SU-DHL-6 (cell line): Measurements from ENCODE around the gene CCDC83.

ENCODE experiments used
- H2AFZ ChIP-seq: fragments of 200-600 bp; sonication (generic); 2 replicates; pipeline ENCODE4 v1.6.1; 2014; ENCODE audit warnings: low read depth, mild to moderate bottlenecking, moderate library complexity, mixed read lengths, antibody characterized with exemption, low read length; ENCODE audit not compliant: severe bottlenecking
- H3F3A ChIP-seq: fragments of 200-600 bp; shearing (Covaris generic); 2 replicates; pipeline ENCODE4 v1.6.0; 2016; ENCODE audit warnings: antibody characterized with exemption, mild to moderate bottlenecking; ENCODE audit not compliant: insufficient read depth
- H3K27ac ChIP-seq: fragments of 200-600 bp; sonication (generic); 2 replicates; pipeline ENCODE4 v1.5.1; 2016; ENCODE audit warnings: low read depth, mild to moderate bottlenecking, low read length, moderate library complexity, mixed read lengths
- H3K27me3 ChIP-seq: fragments of 200-600 bp; sonication (generic), shearing (Covaris generic); 2 replicates; pipeline ENCODE4 v1.6.0; 2014; ENCODE audit warnings: mild to moderate bottlenecking, low read length
- H3K36me3 ChIP-seq: fragments of 200-600 bp; sonication (generic); 2 replicates; pipeline ENCODE4 v1.6.1; 2014; ENCODE audit warnings: mild to moderate bottlenecking, low read length, mixed read lengths
- H3K4me2 ChIP-seq: fragments of 300-600, 200-600 bp; shearing (Covaris generic), sonication (generic); 2 replicates; pipeline ENCODE4 v1.6.0; 2014; ENCODE audit warnings: low read length, low read depth, mild to moderate bottlenecking; ENCODE audit not compliant: poor library complexity, severe bottlenecking
- H3K4me3 ChIP-seq: fragments of 200-600 bp; sonication (generic); 2 replicates; pipeline ENCODE4 v1.5.1; 2014; ENCODE audit warnings: antibody characterized with exemption, low read length, mild to moderate bottlenecking, mixed read lengths; ENCODE audit not compliant: insufficient read depth, poor library complexity, severe bottlenecking
- H3K79me2 ChIP-seq: fragments of 200-600 bp; sonication (generic); 2 replicates; pipeline ENCODE4 v1.6.1; 2014; ENCODE audit warnings: mild to moderate bottlenecking, low read length, moderate library complexity; ENCODE audit not compliant: insufficient read depth
- H3K9ac ChIP-seq: fragments of 200-600 bp; sonication (generic); 2 replicates; pipeline ENCODE4 v1.7.0; 2014; ENCODE audit warnings: mild to moderate bottlenecking, low read length
- H3K9me2 ChIP-seq: fragments of 200-600 bp; sonication (generic); replicated peaks from 2 replicates; pipeline ENCODE4 v1.6.1; 2014; ENCODE audit warnings: low read length; ENCODE audit not compliant: insufficient read depth
- H3K9me3 ChIP-seq: fragments of 200-600 bp; sonication (generic); 2 replicates; pipeline ENCODE4 v1.6.1; 2014; ENCODE audit warnings: low read length, mixed read lengths; ENCODE audit not compliant: insufficient read depth
- H4K20me1 ChIP-seq: fragments of 200-600 bp; sonication (generic); 2 replicates; pipeline ENCODE4 v1.6.1; 2014; ENCODE audit warnings: low read depth, mild to moderate bottlenecking, antibody characterized with exemption, low read length, moderate library complexity, mixed read lengths
- EZH2phosphoT487 ChIP-seq: fragments of 200-600 bp; sonication (generic), shearing (Covaris generic); conservative IDR thresholded peaks from 2 replicates; pipeline ENCODE4 v1.6.1; 2018; ENCODE audit warnings: mild to moderate bottlenecking, antibody characterized with exemption, low read length, moderate library complexity, mixed read lengths
- TF ChIP-seq, protein P1 (sequence below): fragments of 200-600 bp; sonication (generic); IDR thresholded peaks from one replicate; pipeline ENCODE4 v1.5.1; 2017; ENCODE audit warnings: antibody characterized with exemption, mild to moderate bottlenecking, low read length, moderate library complexity; ENCODE audit not compliant: insufficient read depth, poor library complexity, severe bottlenecking

CCDC83 gene

DNA sequence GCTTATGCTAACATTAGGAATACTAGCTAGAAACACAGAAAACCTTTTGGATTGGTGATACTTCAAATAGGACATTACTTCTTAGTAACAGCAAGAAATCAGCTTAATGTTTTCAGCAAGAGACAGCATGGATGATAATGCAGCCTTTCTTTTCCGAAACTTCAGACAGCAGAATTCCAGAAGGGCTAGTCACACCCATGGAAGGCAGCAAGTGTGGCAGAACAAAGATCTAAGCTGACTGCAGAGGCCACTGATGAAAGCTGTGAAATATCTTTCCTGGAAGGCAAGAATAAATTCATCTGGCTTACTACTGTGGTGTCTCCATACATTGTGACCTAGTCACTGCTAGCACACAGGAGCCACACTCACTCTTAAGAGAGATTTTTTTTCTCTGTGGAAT, 100.3 kb downstream of the CCDC83 start:
- peaks cover 44% of the 10 kb centered on the region for H3K36me3 ChIP-seq
- H4K20me1 ChIP-seq, result no peaks in the 10 kb centered on the region
- no peak overlapping the region for H3K4me3 ChIP-seq
- no peaks in the 10 kb centered on the region for H3K9me2 ChIP-seq
- TF ChIP-seq, protein P1, sequence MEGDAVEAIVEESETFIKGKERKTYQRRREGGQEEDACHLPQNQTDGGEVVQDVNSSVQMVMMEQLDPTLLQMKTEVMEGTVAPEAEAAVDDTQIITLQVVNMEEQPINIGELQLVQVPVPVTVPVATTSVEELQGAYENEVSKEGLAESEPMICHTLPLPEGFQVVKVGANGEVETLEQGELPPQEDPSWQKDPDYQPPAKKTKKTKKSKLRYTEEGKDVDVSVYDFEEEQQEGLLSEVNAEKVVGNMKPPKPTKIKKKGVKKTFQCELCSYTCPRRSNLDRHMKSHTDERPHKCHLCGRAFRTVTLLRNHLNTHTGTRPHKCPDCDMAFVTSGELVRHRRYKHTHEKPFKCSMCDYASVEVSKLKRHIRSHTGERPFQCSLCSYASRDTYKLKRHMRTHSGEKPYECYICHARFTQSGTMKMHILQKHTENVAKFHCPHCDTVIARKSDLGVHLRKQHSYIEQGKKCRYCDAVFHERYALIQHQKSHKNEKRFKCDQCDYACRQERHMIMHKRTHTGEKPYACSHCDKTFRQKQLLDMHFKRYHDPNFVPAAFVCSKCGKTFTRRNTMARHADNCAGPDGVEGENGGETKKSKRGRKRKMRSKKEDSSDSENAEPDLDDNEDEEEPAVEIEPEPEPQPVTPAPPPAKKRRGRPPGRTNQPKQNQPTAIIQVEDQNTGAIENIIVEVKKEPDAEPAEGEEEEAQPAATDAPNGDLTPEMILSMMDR, result no peak
- no peak for TF ChIP-seq EZH2phosphoT487
- no peaks in the 10 kb centered on the region for H3K79me2 ChIP-seq
- H3K27ac ChIP-seq, result no peak overlapping the region
- H3K9me3 ChIP-seq, result no peaks in the 10 kb centered on the region
- H3K4me2 ChIP-seq, result no peak overlapping the region
- H3K27me3 ChIP-seq, result no peaks in the 10 kb centered on the region
- no peak overlapping the region for H3K9ac ChIP-seq
- H2AFZ ChIP-seq, result no peak overlapping the region
- 0 out of 2 replicates have a peak, but pooled peaks cover 3% of the 10 kb centered on the region for H3F3A ChIP-seq

- no peaks in the 10 kb centered on the region for H4K20me1 ChIP-seq
Measured at GRCh38 chr11:85960678-85961077, 105.5 kb downstream of the CCDC83 start.

GRCh38 chr11:85961130-85961529, 105.9 kb downstream of the CCDC83 start:
- Histone ChIP-seq H3K4me3 (no peak overlapping the region), H3K9ac (no peak overlapping the region), H3F3A (no peaks in the 10 kb centered on the region; the same call in 1 of the 2 replicates), H3K9me2 (no peaks in the 10 kb centered on the region), H4K20me1 (no peaks in the 10 kb centered on the region), H3K27ac (no peak overlapping the region), H3K9me3 (no peaks in the 10 kb centered on the region), H2AFZ (no peak overlapping the region), H3K27me3 (no peaks in the 10 kb centered on the region), H3K79me2 (no peaks in the 10 kb centered on the region; the same call in 1 of the 2 replicates), H3K4me2 (no peak overlapping the region), H3K36me3 (peaks cover 32% of the 10 kb centered on the region)
- no peak for TF ChIP-seq EZH2phosphoT487
- TF ChIP-seq, protein P1, result no peak

More at GRCh38 chr11:85960678-85961077, 105.5 kb downstream of the CCDC83 start:
- TF ChIP-seq, protein P1, result no peak
- TF ChIP-seq EZH2phosphoT487, result no peak
- H2AFZ ChIP-seq, result no peak overlapping the region
- H3K9me2 ChIP-seq, result no peaks in the 10 kb centered on the region
- no peaks in the 10 kb centered on the region for H3K9me3 ChIP-seq
- H3K4me2 ChIP-seq, result no peak overlapping the region
- H3K27me3 ChIP-seq, result no peaks in the 10 kb centered on the region
- peaks cover 37% of the 10 kb centered on the region for H3K36me3 ChIP-seq
- H3K4me3 ChIP-seq, result no peak overlapping the region
- H3K79me2 ChIP-seq, result no peaks in the 10 kb centered on the region; the same call in 1 of the 2 replicates
- H3K9ac ChIP-seq, result no peak overlapping the region
- H3F3A ChIP-seq, result no peaks in the 10 kb centered on the region; the same call in 1 of the 2 replicates
- H3K27ac ChIP-seq, result no peak overlapping the region
